A549 (cell line): ENCODE data around the gene RPP25L. TPM values are rescaled to one million over a fixed set of nuclear protein-coding genes. Genes with fewer than 3 reads are reported as not detected.
A peak's percentile ranks its signal among the peaks of the same experiment; 100 is the strongest.

Experiments used
- ATAC-seq, 2 experiments: fragments of 200-7000 bp in 1 of 2; fragments of >200 bp in 1 of 2; cut with Nextera tagmentation in 1 of 2; cut with Tn5 transposase in 1 of 2; 3 replicates each; pipeline versions ENCODE4 v1.8.0 to v1.9.1; 2018 to 2020; ENCODE audit warnings: mild to moderate bottlenecking in 1 of 2, moderate library complexity in 1 of 2
- CTCF ChIA-PET: fragments of 300-600 bp; sonication (Branson Sonifier 250); formaldehyde crosslinking; extraction: SDS; loops from one replicate; lab custom pipeline; 2021; ENCODE audit warnings: antibody characterized with exemption, inconsistent platforms; lab: Yijun Ruan, JAX
- POLR2A ChIA-PET: fragments of 350-600 bp; formaldehyde crosslinking; extraction: SDS; loops from one replicate; lab custom pipeline; 2021; ENCODE audit warnings: antibody characterized with exemption, inconsistent platforms; lab: Yijun Ruan, JAX
- DNase-seq, 2 experiments: peaks; one replicate each; pipeline versions ENCODE4 v3.0.0 to v3.0.0-alpha.2; 2011 to 2016; ENCODE audit warnings: low read depth in 1 of 2, low spot score in 1 of 2
- FAIRE-seq: peaks from 2 replicates; lab custom pipeline; 2011; peaks lifted over from hg19 to GRCh38; lab: Jason Lieb, UNC
- H3K27ac ChIP-seq, 2 experiments: fragments of >200 bp; sonication (Bioruptor Twin); formaldehyde crosslinking; 3 replicates each; pipeline ENCODE4 v1.5.1; 2016 to 2017
- H3K4me1 ChIP-seq: fragments of >200 bp; sonication (Bioruptor Twin); formaldehyde crosslinking; 3 replicates; pipeline ENCODE4 v1.6.1; 2016
- H3K4me2 ChIP-seq: fragments of >200 bp; sonication (Bioruptor Twin); formaldehyde crosslinking; 3 replicates; pipeline ENCODE4 v1.6.1; 2016
- H3K4me3 ChIP-seq: fragments of >200 bp; sonication (Bioruptor Twin); formaldehyde crosslinking; 3 replicates; pipeline ENCODE4 v1.5.1; 2016
- H3K9me3 ChIP-seq: fragments of >200 bp; sonication (Bioruptor Twin); formaldehyde crosslinking; 3 replicates; pipeline ENCODE4 v1.6.1; 2016
- CBX8 ChIP-seq: fragments of 200-600 bp; sonication (generic); IDR thresholded peaks from 2 replicates; pipeline ENCODE4 v1.6.1; 2016
- CHD2 ChIP-seq: fragments of 150-350 bp; IDR thresholded peaks from 2 replicates; pipeline ENCODE4 v1.6.1; 2014; ENCODE audit warnings: low read length; ENCODE audit not compliant: partially characterized antibody
- CHD4 ChIP-seq: fragments of 200-600 bp; sonication (generic); IDR thresholded peaks from 2 replicates; pipeline ENCODE4 v1.6.1; 2016; ENCODE audit warnings: antibody characterized with exemption, mild to moderate bottlenecking, borderline replicate concordance
- E2F6 ChIP-seq: IDR thresholded peaks from 2 replicates; pipeline ENCODE4 v1.6.1; 2012; ENCODE audit warnings: low read depth, borderline replicate concordance
- EP300 ChIP-seq, 2 experiments: fragments of >200 bp; sonication (Bioruptor Twin); formaldehyde crosslinking; IDR thresholded peaks; 2 replicates in 1 of 2; 3 replicates in 1 of 2; pipeline ENCODE4 v1.6.1; 2016 to 2017
- FOSB ChIP-seq: fragments of 250-450 bp; sonication (Bioruptor Pico); IDR thresholded peaks from 2 replicates; pipeline ENCODE4 v1.5.0; 2020; ENCODE audit warnings: mild to moderate bottlenecking, moderate library complexity
- HDAC2 ChIP-seq: fragments of 200-600 bp; sonication (generic); IDR thresholded peaks from 2 replicates; pipeline ENCODE4 v1.6.1; 2016
- JUN ChIP-seq, 2 experiments: fragments of >200 bp; sonication (Bioruptor Twin); formaldehyde crosslinking; IDR thresholded peaks; 2 replicates in 1 of 2; 3 replicates in 1 of 2; pipeline ENCODE4 v1.6.1; 2016 to 2017
- KDM1A ChIP-seq: fragments of 200-600 bp; sonication (generic); IDR thresholded peaks from 2 replicates; pipeline ENCODE4 v1.6.1; 2016; ENCODE audit warnings: low read depth, mild to moderate bottlenecking
- MAFK ChIP-seq: fragments of 450-650 bp; IDR thresholded peaks from 2 replicates; pipeline ENCODE4 v1.6.1; 2014; ENCODE audit not compliant: partially characterized antibody
- MAZ ChIP-seq: fragments of 150-350 bp; IDR thresholded peaks from 2 replicates; pipeline ENCODE4 v1.6.1; 2014; ENCODE audit warnings: antibody characterized with exemption, low read depth, low read length, borderline replicate concordance
- NPAS2 ChIP-seq: fragments of 250-450 bp; sonication (Bioruptor Pico); IDR thresholded peaks from 2 replicates; pipeline ENCODE4 v1.8.0; 2022; ENCODE audit warnings: mild to moderate bottlenecking, moderate library complexity, borderline replicate concordance
- NR3C1 ChIP-seq: fragments of >200 bp; sonication (Bioruptor Twin); formaldehyde crosslinking; IDR thresholded peaks from 3 replicates; pipeline ENCODE4 v1.6.1; 2017
- PBX3 ChIP-seq: IDR thresholded peaks from 2 replicates; pipeline ENCODE4 v1.6.1; 2012
- RAD21 ChIP-seq, 2 experiments: fragments of >200 bp in 1 of 2; sonication (Bioruptor Twin) in 1 of 2; formaldehyde crosslinking in 1 of 2; IDR thresholded peaks in 1 of 2; conservative IDR thresholded peaks in 1 of 2; 2 replicates in 1 of 2; 3 replicates in 1 of 2; pipeline ENCODE4 v1.6.1; 2012 to 2018; ENCODE audit warnings: inconsistent platforms in 1 of 2
- RARB ChIP-seq: fragments of 250-450 bp; sonication (Bioruptor Pico); IDR thresholded peaks from 2 replicates; pipeline ENCODE4 v1.8.0; 2021; ENCODE audit warnings: mild to moderate bottlenecking, moderate library complexity
- RCOR1 ChIP-seq: fragments of 150-350 bp; IDR thresholded peaks from 2 replicates; pipeline ENCODE4 v1.6.1; 2014; ENCODE audit warnings: antibody characterized with exemption, low read length, low read depth
- REST ChIP-seq: fragments of 200-600 bp; sonication (generic); IDR thresholded peaks from 2 replicates; pipeline ENCODE4 v1.6.1; 2016; ENCODE audit warnings: antibody characterized with exemption, mild to moderate bottlenecking, moderate library complexity
- SREBF2 ChIP-seq: fragments of 450-650 bp; IDR thresholded peaks from 2 replicates; pipeline ENCODE4 v1.6.1; 2014; ENCODE audit warnings: mild to moderate bottlenecking, moderate library complexity
- TFCP2L1 ChIP-seq: fragments of 250-450 bp; sonication (Bioruptor Pico); IDR thresholded peaks from 2 replicates; pipeline ENCODE4 v1.5.0; 2021; ENCODE audit warnings: mild to moderate bottlenecking
- TP53 ChIP-seq: fragments of 250-450 bp; sonication (Bioruptor Pico); IDR thresholded peaks from 2 replicates; pipeline ENCODE4 v1.5.0; 2021; ENCODE audit warnings: mild to moderate bottlenecking, moderate library complexity
- ZC3H11A ChIP-seq: fragments of 450-650 bp; IDR thresholded peaks from 2 replicates; pipeline ENCODE4 v1.6.1; 2014; ENCODE audit warnings: antibody characterized with exemption, mild to moderate bottlenecking
- ZFP36 ChIP-seq: fragments of 450-650 bp; IDR thresholded peaks from 2 replicates; pipeline ENCODE4 v1.6.1; 2014; ENCODE audit warnings: borderline replicate concordance; ENCODE audit not compliant: partially characterized antibody
- ZNF302 ChIP-seq: fragments of 250-450 bp; sonication (Bioruptor Pico); IDR thresholded peaks from 2 replicates; pipeline ENCODE4 v1.9.0; 2021; ENCODE audit warnings: inconsistent platforms, mild to moderate bottlenecking, moderate library complexity
- WGBS: methylation state at CpG from one replicate; pipeline ENCODE4 v1.1.6; 2017; ENCODE audit errors: missing lambda C conversion rate; 5-methylcytosine and 5-hydroxymethylcytosine counted together
- polyA plus RNA-seq, 4 experiments: library from polyadenylated mRNA; depleted of rRNA in 3 of 4; stranded (reverse); fragments of >200 nt; fragmentation: RNase III in 1 of 4; extraction: RNeasy Plus Mini Kit Qiagen cat#74134 plus additional on column Dnase treatment in 1 of 4; gene quantifications; 2 replicates in 3 of 4; 3 replicates in 1 of 4; pipeline ENCODE4 v1.2.3, GENCODE V29; 2011 to 2017
- TF ChIP-seq, protein P1 (sequence below): IDR thresholded peaks from 2 replicates; pipeline ENCODE4 v1.6.1; 2012

The RPP25L gene
- polyA plus RNA-seq, 2 of the 4 experiments (the other 2 are of a cell fraction): 40.8 to 41.7 TPM

GRCh38 chr9:34610434-34611206 lies 1.3 kb downstream of the RPP25L start:
- no peak for ATAC-seq
- no peak for DNase-seq
- peak overlapping the region; percentile 96 for H3K4me2 ChIP-seq
- POLR2A ChIA-PET: no interaction called here
- H3K27ac ChIP-seq: peak overlapping the region; percentile 91 to 94; a peak in 4 of 6 replicates
- H3K4me3 ChIP-seq: peak overlapping the region; percentile 75
- FAIRE-seq: no peak
- 96% methylated on average over 17 of the region's 20 CpGs for WGBS
- no peak for TF ChIP-seq REST
- TF ChIP-seq RCOR1: no peak
- TF ChIP-seq PBX3: no peak
- no peak for TF ChIP-seq JUN (IDR thresholded peaks at IDR 0.05)
- no peak for TF ChIP-seq CBX8
- TF ChIP-seq EP300 (IDR thresholded peaks at IDR 0.05): no peak
- no peak for TF ChIP-seq NPAS2
- TF ChIP-seq HDAC2: no peak
- TF ChIP-seq, all 56 proteins: peak for 0
- CTCF ChIA-PET: interaction anchor here (0.9 to 17.0 kb wide), 6 partner anchors 8 to 63 kb away, joined by 3 to 429 read pairs (median 5); partner anchors contain the start of genes ARID3C and SIGMAR1
- Histone ChIP-seq H3K9me3 (no peaks in the 10 kb centered on the region), H3K4me1 (peaks cover 18% of the 10 kb centered on the region; the same call in 1 of the 3 replicates)

DNA sequence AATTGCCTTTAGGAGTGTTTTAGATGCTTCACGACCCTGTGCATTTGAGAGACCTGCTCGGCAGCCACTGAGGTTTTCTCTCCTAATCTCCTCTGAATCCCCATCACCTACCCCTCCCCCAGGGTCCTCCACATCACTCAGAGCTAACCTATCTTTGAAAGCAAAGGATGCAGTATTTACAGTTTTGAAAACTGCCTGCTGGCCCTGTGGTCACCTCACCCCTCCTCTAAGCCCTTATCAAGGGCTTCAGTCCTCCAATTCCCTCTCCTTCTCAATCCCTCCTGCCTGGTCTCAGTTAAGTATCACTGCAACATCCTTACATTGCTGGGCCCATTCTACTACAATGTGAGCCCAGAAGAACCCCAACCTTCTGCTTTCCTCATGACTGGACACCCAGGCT lies 4.6 kb downstream of the RPP25L start:
- DNase-seq (no peak), ATAC-seq (no peak)

DNA sequence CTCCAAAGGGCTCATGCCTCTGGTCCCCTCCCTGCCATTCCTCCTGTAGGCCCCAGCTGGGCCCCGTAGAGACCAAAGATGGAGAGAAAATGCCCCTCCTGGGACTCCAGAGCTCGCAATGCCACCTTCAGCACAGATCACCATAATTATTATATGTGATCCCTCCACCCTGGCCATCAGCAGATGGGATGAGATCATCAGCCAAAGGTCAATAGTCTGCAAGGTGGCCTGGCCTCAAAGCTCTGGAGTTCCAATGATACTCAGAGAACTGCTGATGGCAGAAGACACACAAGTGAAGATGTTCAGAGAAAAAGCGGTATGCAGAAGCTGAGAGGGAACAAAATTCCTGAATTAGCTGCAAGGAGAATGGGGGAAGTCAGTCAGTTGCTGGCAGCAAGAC lies 5.0 kb downstream of the RPP25L start:
- no peak overlapping the region for H3K4me2 ChIP-seq
- no peaks in the 10 kb centered on the region for H3K9me3 ChIP-seq
- no peak overlapping the region for H3K4me3 ChIP-seq
- no peak for FAIRE-seq
- CTCF ChIA-PET: interaction anchor here (1.0 to 17.0 kb wide), 8 partner anchors 9 to 274 kb away, joined by 3 to 429 read pairs (median 5); partner anchors contain the start of genes ARID3C and SIGMAR1
- H3K4me1 ChIP-seq: peaks cover 15% of the 10 kb centered on the region; the same call in 1 of the 3 replicates
- DNase-seq: no peak
- H3K27ac ChIP-seq: no peak overlapping the region
- POLR2A ChIA-PET: no interaction called here
- WGBS: 84% methylated on average over 3 of the region's 3 CpGs
- ATAC-seq: no peak
- TF ChIP-seq TP53 (CRISPR knock-in tag): no peak
- TF ChIP-seq HDAC2: no peak
- no peak for TF ChIP-seq MAFK
- TF ChIP-seq ZNF302 (CRISPR knock-in tag): no peak
- no peak for TF ChIP-seq NR3C1
- no peak for TF ChIP-seq KDM1A
- TF ChIP-seq RAD21 (conservative IDR thresholded peaks at IDR 0.05 in 1 of 2, IDR thresholded peaks at IDR 0.05 in 1 of 2): no peak
- TF ChIP-seq CHD2: no peak
- TF ChIP-seq, protein P1, sequence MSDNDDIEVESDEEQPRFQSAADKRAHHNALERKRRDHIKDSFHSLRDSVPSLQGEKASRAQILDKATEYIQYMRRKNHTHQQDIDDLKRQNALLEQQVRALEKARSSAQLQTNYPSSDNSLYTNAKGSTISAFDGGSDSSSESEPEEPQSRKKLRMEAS: no peak
- TF ChIP-seq TFCP2L1 (CRISPR knock-in tag): no peak
- no peak for TF ChIP-seq SREBF2
- no peak for TF ChIP-seq FOSB
- TF ChIP-seq RARB: no peak
- TF ChIP-seq PBX3: no peak
- TF ChIP-seq E2F6: no peak
- no peak for TF ChIP-seq MAZ

More for the DNA sequence above, 4.6 kb downstream of the RPP25L start:
- Histone ChIP-seq H3K4me1 (peaks cover 15% of the 10 kb centered on the region; the same call in 1 of the 3 replicates), H3K27ac (no peak overlapping the region), H3K9me3 (no peaks in the 10 kb centered on the region), H3K4me3 (no peak overlapping the region)
- 71% methylated on average over 2 of the region's 2 CpGs for WGBS
- POLR2A ChIA-PET: interaction anchor here (0.6 kb wide), 1 partner anchor 191 kb away, joined by 3 read pairs; no protein-coding TSS in a partner anchor
- TF ChIP-seq ZFP36: no peak
- TF ChIP-seq RCOR1: no peak
- no peak for TF ChIP-seq HDAC2
- no peak for TF ChIP-seq TP53 (CRISPR knock-in tag)
- no peak for TF ChIP-seq ZC3H11A
- no peak for TF ChIP-seq JUN (IDR thresholded peaks at IDR 0.05)
- TF ChIP-seq CHD4: no peak
- TF ChIP-seq, all 56 proteins: peak for 0
- H3K4me2 ChIP-seq: no peak overlapping the region
- FAIRE-seq: no peak
- CTCF ChIA-PET: interaction anchor here (0.9 to 17.0 kb wide), 9 partner anchors 10 to 275 kb away, joined by 3 to 429 read pairs (median 3); partner anchors contain the start of genes ARID3C and SIGMAR1
